GM12878 (cell line): ENCODE measurements around the gene CARHSP1.

Experiments
- ATF7 ChIP-seq: fragments of 450-650 bp; IDR thresholded peaks from 2 replicates; pipeline ENCODE4 v1.6.1; 2016; ENCODE audit warnings: low read depth, mild to moderate bottlenecking
- BHLHE40 ChIP-seq, 2 experiments: fragments of 450-650 bp in 1 of 2; IDR thresholded peaks; 2 replicates each; pipeline ENCODE4 v1.6.1; 2011 to 2017; ENCODE audit warnings: low read depth in 2 of 2, borderline replicate concordance in 1 of 2, improper control_type of control experiment in 1 of 2, low read length in 1 of 2, mild to moderate bottlenecking in 1 of 2
- EP300 ChIP-seq, 2 experiments: fragments of 150-350 bp in 1 of 2; IDR thresholded peaks; 2 replicates each; pipeline ENCODE4 v1.6.1; 2011 to 2012; ENCODE audit warnings: low read depth in 2 of 2, low read length in 2 of 2, borderline replicate concordance in 1 of 2, improper control_type of control experiment in 1 of 2, inconsistent platforms in 1 of 2; ENCODE audit not compliant: control insufficient read depth in 1 of 2
- GABPA ChIP-seq: IDR thresholded peaks from 2 replicates; pipeline ENCODE4 v1.6.1; 2014; ENCODE audit warnings: antibody characterized with exemption, low read depth, mild to moderate bottlenecking, inconsistent platforms
- KAT2A ChIP-seq: conservative IDR thresholded peaks from 2 replicates; pipeline ENCODE4 v1.6.1; 2011; ENCODE audit warnings: low read depth, low read length; ENCODE audit not compliant: control insufficient read depth
- KLF5 ChIP-seq: fragments of 450-650 bp; IDR thresholded peaks from 2 replicates; pipeline ENCODE4 v1.6.1; 2014; ENCODE audit warnings: mild to moderate bottlenecking; ENCODE audit not compliant: partially characterized antibody
- MYC ChIP-seq: IDR thresholded peaks from 2 replicates; pipeline ENCODE4 v1.6.1; 2011; ENCODE audit warnings: mild to moderate bottlenecking, low read length, moderate library complexity, inconsistent platforms; ENCODE audit not compliant: insufficient read depth, insufficient replicate concordance, insufficient read length, severe bottlenecking
- NFIC ChIP-seq: IDR thresholded peaks from 2 replicates; pipeline ENCODE4 v1.6.1; 2012; ENCODE audit warnings: low read depth, mild to moderate bottlenecking, inconsistent platforms, low read length, moderate library complexity
- NFYA ChIP-seq: IDR thresholded peaks from 2 replicates; pipeline ENCODE4 v1.6.1; 2011; ENCODE audit warnings: low read depth, mild to moderate bottlenecking, low read length, improper control_type of control experiment, borderline replicate concordance
- POLR2A ChIP-seq: IDR thresholded peaks from 2 replicates; pipeline ENCODE4 v1.6.1; 2011; ENCODE audit warnings: low read depth, mild to moderate bottlenecking, low read length
- RFX5 ChIP-seq: IDR thresholded peaks from 2 replicates; pipeline ENCODE4 v1.6.1; 2011; ENCODE audit warnings: low read depth, low read length, improper control_type of control experiment
- SRF ChIP-seq, 2 experiments: IDR thresholded peaks; 2 replicates each; pipeline ENCODE4 v1.6.1; 2011; ENCODE audit warnings: low read depth in 2 of 2, low read length in 2 of 2, mild to moderate bottlenecking in 1 of 2, moderate library complexity in 1 of 2
- TBL1XR1 ChIP-seq: IDR thresholded peaks from 2 replicates; pipeline ENCODE4 v1.6.1; 2012; ENCODE audit warnings: low read depth, low read length, improper control_type of control experiment
- TCF7 ChIP-seq: IDR thresholded peaks from 2 replicates; pipeline ENCODE4 v1.6.1; 2014; ENCODE audit warnings: antibody characterized with exemption, borderline replicate concordance

- no peak for TF ChIP-seq POLR2A
- no peak for TF ChIP-seq ATF7
- TF ChIP-seq TBL1XR1: no peak
- TF ChIP-seq RFX5: no peak
- TF ChIP-seq TCF7: no peak
- TF ChIP-seq NFYA: no peak
- no peak for TF ChIP-seq GABPA
- TF ChIP-seq NFIC: no peak
- TF ChIP-seq KAT2A: no peak
- no peak for TF ChIP-seq EP300 (IDR thresholded peaks at IDR 0.05; ENCODE audit: borderline replicate concordance in 1 of 2, control insufficient read depth in 1 of 2, low read depth in 2 of 2, low read length in 2 of 2)
- no peak for TF ChIP-seq BHLHE40 (IDR thresholded peaks at IDR 0.05; ENCODE audit: borderline replicate concordance in 1 of 2, low read depth in 2 of 2, low read length in 1 of 2)
- no peak for TF ChIP-seq KLF5
- no peak for TF ChIP-seq SRF (IDR thresholded peaks at IDR 0.05; ENCODE audit: low read depth in 2 of 2, low read length in 2 of 2)
- no peak for TF ChIP-seq MYC
Observed at GRCh38 chr16:8866884-8867215, 2.0 kb downstream of the CARHSP1 start.
